ENCODE results near the gene FAM210B. TPM values are rescaled to one million over a fixed set of nuclear protein-coding genes. Genes with fewer than 3 reads are reported as not detected.

FAM210B gene
- total RNA-seq, 1 experiment from 2014 or later = 19.1 TPM

- TF ChIP-seq HMGA2 (CRISPR knock-in tag; IDR thresholded peaks at IDR 0.05) (no peak), ZSCAN18 (CRISPR knock-in tag; IDR thresholded peaks at IDR 0.05) (no peak), AR (CRISPR knock-in tag; IDR thresholded peaks at IDR 0.05) (no peak), ZBTB43 (CRISPR knock-in tag; IDR thresholded peaks at IDR 0.05) (no peak)
- peaks cover 58% of the 10 kb centered on the region for H3K27me3 Mint-ChIP-seq (ENCODE audit: low read depth)
- H3K36me3 Mint-ChIP-seq = no peaks in the 10 kb centered on the region
- peaks cover 20% of the 10 kb centered on the region for H3K4me1 Mint-ChIP-seq
- ChIA-PET POLR2A (no interaction called here), CTCF (interaction anchor here (0.8 kb wide), 1 partner anchor 9 kb away, joined by 5 read pairs; no protein-coding TSS in a partner anchor)
- H3K27ac Mint-ChIP-seq = no peak overlapping the region
- 0 out of 2 replicates have a peak, but pooled peaks cover 4% of the 10 kb centered on the region for H3K9me3 Mint-ChIP-seq
- DNase-seq (ENCODE audit: low spot score) (no peak), ATAC-seq (no peak)
- H3K4me3 Mint-ChIP-seq = no peak overlapping the region
Measured at GRCh38 chr20:56352345-56353055, 6.3 kb upstream of the FAM210B start.

GRCh38 chr20:56353356-56353755, 5.4 kb upstream of the FAM210B start:
- ChIA-PET POLR2A (interaction anchor here (0.7 kb wide), 1 partner anchor 1689 kb away, joined by 5 read pairs; no protein-coding TSS in a partner anchor), CTCF (no interaction called here)
- H3K4me1 Mint-ChIP-seq = peaks cover 14% of the 10 kb centered on the region
- no peak overlapping the region for H3K4me3 Mint-ChIP-seq
- ATAC-seq (no peak), DNase-seq (ENCODE audit: low spot score) (no peak)
- H3K36me3 Mint-ChIP-seq = no peaks in the 10 kb centered on the region
- H3K27ac Mint-ChIP-seq = no peak overlapping the region
- TF ChIP-seq ZNF138 (CRISPR knock-in tag; conservative IDR thresholded peaks at IDR 0.05) (no peak), OVOL2 (CRISPR knock-in tag; IDR thresholded peaks at IDR 0.05; ENCODE audit: borderline replicate concordance) (no peak), ESRRA (CRISPR knock-in tag; IDR thresholded peaks at IDR 0.05; ENCODE audit: borderline replicate concordance) (no peak), IRF1 (CRISPR knock-in tag; IDR thresholded peaks at IDR 0.05) (no peak), GRHL2 (CRISPR knock-in tag; IDR thresholded peaks at IDR 0.05; ENCODE audit: insufficient replicate concordance, severe bottlenecking) (no peak)
- 0 out of 2 replicates have a peak, but pooled peaks cover 4% of the 10 kb centered on the region for H3K9me3 Mint-ChIP-seq
- peaks cover 58% of the 10 kb centered on the region for H3K27me3 Mint-ChIP-seq (ENCODE audit: low read depth)

- Mint-ChIP-seq H3K9me3 (no peaks in the 10 kb centered on the region), H3K27ac (no peak overlapping the region), H3K4me3 (peak overlapping the region; percentile 54; the same call in 1 of the 2 replicates), H3K27me3 (ENCODE audit: low read depth) (peaks cover 36% of the 10 kb centered on the region), H3K36me3 (no peaks in the 10 kb centered on the region), H3K4me1 (peaks cover 24% of the 10 kb centered on the region)
- no peak for ATAC-seq
- DNase-seq (ENCODE audit: low spot score) = no peak
- POLR2A ChIA-PET = no interaction called here
- CTCF ChIA-PET = interaction anchor here (1.2 to 1.4 kb wide), 3 partner anchors 14 to 192 kb away, joined by 3 to 11 read pairs (median 4); partner anchors contain the start of genes AURKA and CSTF1
- TF ChIP-seq NR2C2 (CRISPR knock-in tag; IDR thresholded peaks at IDR 0.05) (no peak), GRHL2 (CRISPR knock-in tag; IDR thresholded peaks at IDR 0.05; ENCODE audit: insufficient replicate concordance, severe bottlenecking) (no peak), ZNF512 (CRISPR knock-in tag; IDR thresholded peaks at IDR 0.05; ENCODE audit: borderline replicate concordance) (no peak), ZNF416 (CRISPR knock-in tag; IDR thresholded peaks at IDR 0.05) (no peak), ZNF532 (CRISPR knock-in tag; IDR thresholded peaks at IDR 0.05; ENCODE audit: borderline replicate concordance) (no peak), CTCF (IDR thresholded peaks at IDR 0.05) (no peak)
Measured at GRCh38 chr20:56358070-56358469, 704 bp upstream of the FAM210B start.
